A549 (cell line): ENCODE results near the gene GALNTL6. TPM values are rescaled to one million over a fixed set of nuclear protein-coding genes. Genes with fewer than 3 reads are reported as not detected.
A peak's percentile ranks its signal among the peaks of the same experiment; 100 is the strongest.

Experiments used
- ATAC-seq, 2 experiments: fragments of 200-7000 bp in 1 of 2; fragments of >200 bp in 1 of 2; cut with Nextera tagmentation in 1 of 2; cut with Tn5 transposase in 1 of 2; 3 replicates each; pipeline versions ENCODE4 v1.8.0 to v1.9.1; 2018 to 2020; ENCODE audit warnings: mild to moderate bottlenecking in 1 of 2, moderate library complexity in 1 of 2
- CTCF ChIA-PET: fragments of 300-600 bp; sonication (Branson Sonifier 250); formaldehyde crosslinking; extraction: SDS; loops from one replicate; lab custom pipeline; 2021; ENCODE audit warnings: antibody characterized with exemption, inconsistent platforms; lab: Yijun Ruan, JAX
- POLR2A ChIA-PET: fragments of 350-600 bp; formaldehyde crosslinking; extraction: SDS; loops from one replicate; lab custom pipeline; 2021; ENCODE audit warnings: antibody characterized with exemption, inconsistent platforms; lab: Yijun Ruan, JAX
- DNase-seq, 2 experiments: peaks; one replicate each; pipeline versions ENCODE4 v3.0.0 to v3.0.0-alpha.2; 2011 to 2016; ENCODE audit warnings: low read depth in 1 of 2, low spot score in 1 of 2
- FAIRE-seq: peaks from 2 replicates; lab custom pipeline; 2011; peaks lifted over from hg19 to GRCh38; lab: Jason Lieb, UNC
- H3K27ac ChIP-seq, 2 experiments: fragments of >200 bp; sonication (Bioruptor Twin); formaldehyde crosslinking; 3 replicates each; pipeline ENCODE4 v1.5.1; 2016 to 2017
- H3K4me1 ChIP-seq: fragments of >200 bp; sonication (Bioruptor Twin); formaldehyde crosslinking; 3 replicates; pipeline ENCODE4 v1.6.1; 2016
- H3K4me2 ChIP-seq: fragments of >200 bp; sonication (Bioruptor Twin); formaldehyde crosslinking; 3 replicates; pipeline ENCODE4 v1.6.1; 2016
- H3K4me3 ChIP-seq: fragments of >200 bp; sonication (Bioruptor Twin); formaldehyde crosslinking; 3 replicates; pipeline ENCODE4 v1.5.1; 2016
- H3K9me3 ChIP-seq: fragments of >200 bp; sonication (Bioruptor Twin); formaldehyde crosslinking; 3 replicates; pipeline ENCODE4 v1.6.1; 2016
- BCL3 ChIP-seq: fragments of >200 bp; sonication (Bioruptor Twin); formaldehyde crosslinking; IDR thresholded peaks from 3 replicates; pipeline ENCODE4 v1.6.1; 2016
- BHLHE40 ChIP-seq: IDR thresholded peaks from 2 replicates; pipeline ENCODE4 v1.6.1; 2012; ENCODE audit warnings: low read depth, low read length, inconsistent platforms
- CEBPB ChIP-seq, 2 experiments: fragments of >200 bp in 1 of 2; sonication (Bioruptor Twin) in 1 of 2; formaldehyde crosslinking in 1 of 2; IDR thresholded peaks; 2 replicates each; pipeline ENCODE4 v1.6.1; 2012 to 2016
- EP300 ChIP-seq, 2 experiments: fragments of >200 bp; sonication (Bioruptor Twin); formaldehyde crosslinking; IDR thresholded peaks; 2 replicates in 1 of 2; 3 replicates in 1 of 2; pipeline ENCODE4 v1.6.1; 2016 to 2017
- FOSB ChIP-seq: fragments of 250-450 bp; sonication (Bioruptor Pico); IDR thresholded peaks from 2 replicates; pipeline ENCODE4 v1.5.0; 2020; ENCODE audit warnings: mild to moderate bottlenecking, moderate library complexity
- FOSL2 ChIP-seq, 2 experiments: fragments of 450-650 bp in 1 of 2; fragments of >200 bp in 1 of 2; sonication (Bioruptor Twin) in 1 of 2; formaldehyde crosslinking; IDR thresholded peaks; 2 replicates each; pipeline versions ENCODE4 v1.5.0 to v1.6.1; 2016 to 2020; ENCODE audit warnings: mild to moderate bottlenecking in 1 of 2, moderate library complexity in 1 of 2
- GATA3 ChIP-seq: IDR thresholded peaks from 2 replicates; pipeline ENCODE4 v1.6.1; 2012; ENCODE audit warnings: borderline replicate concordance
- JUN ChIP-seq, 2 experiments: fragments of >200 bp; sonication (Bioruptor Twin); formaldehyde crosslinking; IDR thresholded peaks; 2 replicates in 1 of 2; 3 replicates in 1 of 2; pipeline ENCODE4 v1.6.1; 2016 to 2017
- JUNB ChIP-seq: fragments of >200 bp; sonication (Bioruptor Twin); formaldehyde crosslinking; IDR thresholded peaks from 2 replicates; pipeline ENCODE4 v1.6.1; 2016
- KDM1A ChIP-seq: fragments of 200-600 bp; sonication (generic); IDR thresholded peaks from 2 replicates; pipeline ENCODE4 v1.6.1; 2016; ENCODE audit warnings: low read depth, mild to moderate bottlenecking
- KDM5A ChIP-seq: fragments of 200-600 bp; sonication (generic); IDR thresholded peaks from 2 replicates; pipeline ENCODE4 v1.6.1; 2016; ENCODE audit warnings: antibody characterized with exemption, mild to moderate bottlenecking
- MAFK ChIP-seq: fragments of 450-650 bp; IDR thresholded peaks from 2 replicates; pipeline ENCODE4 v1.6.1; 2014; ENCODE audit not compliant: partially characterized antibody
- MAZ ChIP-seq: fragments of 150-350 bp; IDR thresholded peaks from 2 replicates; pipeline ENCODE4 v1.6.1; 2014; ENCODE audit warnings: antibody characterized with exemption, low read depth, low read length, borderline replicate concordance
- MYC ChIP-seq: IDR thresholded peaks from 2 replicates; pipeline ENCODE4 v1.6.1; 2012; ENCODE audit warnings: mild to moderate bottlenecking, inconsistent platforms, low read length, improper control_type of control experiment, borderline replicate concordance
- NFE2L2 ChIP-seq: fragments of 150-350 bp; conservative IDR thresholded peaks from 2 replicates; pipeline ENCODE4 v1.6.1; 2014; ENCODE audit warnings: low read length
- NPAS2 ChIP-seq: fragments of 250-450 bp; sonication (Bioruptor Pico); IDR thresholded peaks from 2 replicates; pipeline ENCODE4 v1.8.0; 2022; ENCODE audit warnings: mild to moderate bottlenecking, moderate library complexity, borderline replicate concordance
- NR3C1 ChIP-seq: fragments of >200 bp; sonication (Bioruptor Twin); formaldehyde crosslinking; IDR thresholded peaks from 3 replicates; pipeline ENCODE4 v1.6.1; 2017
- PBX3 ChIP-seq: IDR thresholded peaks from 2 replicates; pipeline ENCODE4 v1.6.1; 2012
- RAD21 ChIP-seq, 2 experiments: fragments of >200 bp in 1 of 2; sonication (Bioruptor Twin) in 1 of 2; formaldehyde crosslinking in 1 of 2; IDR thresholded peaks in 1 of 2; conservative IDR thresholded peaks in 1 of 2; 2 replicates in 1 of 2; 3 replicates in 1 of 2; pipeline ENCODE4 v1.6.1; 2012 to 2018; ENCODE audit warnings: inconsistent platforms in 1 of 2
- SMC3 ChIP-seq: fragments of >200 bp; sonication (Bioruptor Twin); formaldehyde crosslinking; IDR thresholded peaks from 3 replicates; pipeline ENCODE4 v1.6.1; 2018; ENCODE audit warnings: inconsistent platforms
- SREBF2 ChIP-seq: fragments of 450-650 bp; IDR thresholded peaks from 2 replicates; pipeline ENCODE4 v1.6.1; 2014; ENCODE audit warnings: mild to moderate bottlenecking, moderate library complexity
- TP53 ChIP-seq: fragments of 250-450 bp; sonication (Bioruptor Pico); IDR thresholded peaks from 2 replicates; pipeline ENCODE4 v1.5.0; 2021; ENCODE audit warnings: mild to moderate bottlenecking, moderate library complexity
- USF2 ChIP-seq: fragments of 450-650 bp; IDR thresholded peaks from 2 replicates; pipeline ENCODE4 v1.6.1; 2014; ENCODE audit warnings: antibody characterized with exemption
- ZSCAN20 ChIP-seq: fragments of 250-450 bp; sonication (Bioruptor Pico); IDR thresholded peaks from 2 replicates; pipeline ENCODE4 v1.8.0; 2022; ENCODE audit warnings: mild to moderate bottlenecking, moderate library complexity
- WGBS: methylation state at CpG from one replicate; pipeline ENCODE4 v1.1.6; 2017; ENCODE audit errors: missing lambda C conversion rate; 5-methylcytosine and 5-hydroxymethylcytosine counted together
- polyA plus RNA-seq, 4 experiments: library from polyadenylated mRNA; depleted of rRNA in 3 of 4; stranded (reverse); fragments of >200 nt; fragmentation: RNase III in 1 of 4; extraction: RNeasy Plus Mini Kit Qiagen cat#74134 plus additional on column Dnase treatment in 1 of 4; gene quantifications; 2 replicates in 3 of 4; 3 replicates in 1 of 4; pipeline ENCODE4 v1.2.3, GENCODE V29; 2011 to 2017

GALNTL6 gene
- polyA plus RNA-seq, 2 of the 4 experiments (the other 2 are of a cell fraction): 0.06 to 0.49 TPM

- no peak for ATAC-seq
- no peak for DNase-seq
- Histone ChIP-seq H3K4me3 (no peak overlapping the region), H3K4me1 (no peaks in the 10 kb centered on the region), H3K9me3 (no peaks in the 10 kb centered on the region), H3K27ac (no peak overlapping the region), H3K4me2 (no peak overlapping the region)
- 79% methylated on average over 9 of the region's 9 CpGs for WGBS
- ChIA-PET CTCF (no interaction called here), POLR2A (no interaction called here)
- no peak for FAIRE-seq
- TF ChIP-seq SMC3: no peak
- no peak for TF ChIP-seq KDM5A
- no peak for TF ChIP-seq FOSB (CRISPR knock-in tag)
- TF ChIP-seq TP53 (CRISPR knock-in tag): no peak
- no peak for TF ChIP-seq NPAS2 (CRISPR knock-in tag)
- no peak for TF ChIP-seq MYC
- no peak for TF ChIP-seq KDM1A
- TF ChIP-seq USF2: no peak
- no peak for TF ChIP-seq EP300 (IDR thresholded peaks at IDR 0.05)
- TF ChIP-seq NFE2L2: no peak
- no peak for TF ChIP-seq MAZ
- TF ChIP-seq BHLHE40: no peak
- no peak for TF ChIP-seq ZSCAN20 (CRISPR knock-in tag)
Observed at GRCh38 chr4:172716291-172716690, 903.1 kb downstream of the GALNTL6 start.

GRCh38 chr4:172721659-172722058 is 908.5 kb downstream of the GALNTL6 start:
- POLR2A ChIA-PET: no interaction called here
- no peak for DNase-seq
- no peak for FAIRE-seq
- no peak for ATAC-seq
- no peak overlapping the region for H3K4me3 ChIP-seq
- H3K27ac ChIP-seq: no peak overlapping the region
- no peak overlapping the region for H3K4me2 ChIP-seq
- no peak for TF ChIP-seq MAFK
- TF ChIP-seq, all 56 proteins: peak for 0
- CTCF ChIA-PET: no interaction called here
- Histone ChIP-seq H3K9me3 (peaks cover 12% of the 10 kb centered on the region; the same call in 1 of the 3 replicates), H3K4me1 (peaks cover 16% of the 10 kb centered on the region)
- WGBS: 76% methylated on average over 4 of the region's 4 CpGs

- 0% methylated on average over 3 of the region's 3 CpGs for WGBS
- peak; percentile 67 for FAIRE-seq
- CTCF ChIA-PET: no interaction called here
Observed at GRCh38 chr4:172725581-172725980, 912.4 kb downstream of the GALNTL6 start.

GRCh38 chr4:172726001-172726423 is 912.8 kb downstream of the GALNTL6 start:
- Histone ChIP-seq H3K4me2 (peak overlapping the region; percentile 81), H3K9me3 (peaks cover 19% of the 10 kb centered on the region; the same call in 2 of the 3 replicates), H3K4me3 (0 out of 3 replicates have a peak overlapping the region, but pooled peaks have one; percentile 6), H3K27ac (peak overlapping the region; percentile 87 to 88), H3K4me1 (peaks cover 23% of the 10 kb centered on the region)
- 1% methylated on average over 15 of the region's 15 CpGs for WGBS
- POLR2A ChIA-PET: no interaction called here
- DNase-seq (peak; percentile 13 to 93), ATAC-seq (peak; percentile 98 to 99), FAIRE-seq (peak; percentile 7)
- CTCF ChIA-PET: interaction anchor here (1.1 kb wide), 1 partner anchor 105 kb away, joined by 4 read pairs; no protein-coding TSS in a partner anchor
- TF ChIP-seq JUN (IDR thresholded peaks at IDR 0.05) (peak; percentile 62 to 89; a peak in 3 of 5 replicates), NPAS2 (CRISPR knock-in tag) (no peak), PBX3 (0 out of 2 replicates have a peak, but pooled peaks have one; percentile 14), SREBF2 (no peak), BCL3 (peak; percentile 36; the same call in 1 of the 3 replicates), GATA3 (peak; percentile 82), EP300 (IDR thresholded peaks at IDR 0.05) (peak; percentile 62 to 86; a peak in 3 of 5 replicates), FOSL2 (IDR thresholded peaks at IDR 0.05) (no peak), FOSL2 (CRISPR knock-in tag; IDR thresholded peaks at IDR 0.05) (peak; percentile 38), MAFK (no peak), RAD21 (conservative IDR thresholded peaks at IDR 0.05 in 1 of 2, IDR thresholded peaks at IDR 0.05 in 1 of 2) (peak in 1 of 2 experiments; percentile 16; a peak in 3 of 5 replicates), CEBPB (IDR thresholded peaks at IDR 0.05) (peak in 1 of 2 experiments; percentile 51; a peak in 1 of 4 replicates)

More at GRCh38 chr4:172725581-172725980, 912.4 kb downstream of the GALNTL6 start:
- peak; percentile 15 to 74 for DNase-seq
- POLR2A ChIA-PET: no interaction called here
- peak; percentile 89 to 91 for ATAC-seq
- Histone ChIP-seq H3K9me3 (peaks cover 19% of the 10 kb centered on the region; the same call in 2 of the 3 replicates), H3K4me2 (peak overlapping the region; percentile 81), H3K4me1 (peaks cover 23% of the 10 kb centered on the region), H3K4me3 (0 out of 3 replicates have a peak overlapping the region, but pooled peaks have one; percentile 6), H3K27ac (peak overlapping the region; percentile 87 to 88)
- TF ChIP-seq BCL3: 0 out of 3 replicates have a peak, but pooled peaks have one; percentile 1
- TF ChIP-seq CEBPB (IDR thresholded peaks at IDR 0.05): 0 out of 4 replicates have a peak, but pooled peaks of 1 of the 2 experiments have one; percentile 58
- TF ChIP-seq JUNB: peak; percentile 67
- TF ChIP-seq NR3C1: no peak
- peak; percentile 65; the same call in 1 of the 2 replicates for TF ChIP-seq FOSL2 (IDR thresholded peaks at IDR 0.05)
- TF ChIP-seq FOSL2 (CRISPR knock-in tag; IDR thresholded peaks at IDR 0.05): peak; percentile 67
